ENCODE data around the gene VPS25. TPM values are rescaled to one million over a fixed set of nuclear protein-coding genes. Genes with fewer than 3 reads are reported as not detected.

VPS25 gene
- total RNA-seq, 1 donor from 2014 or later: 77.5 TPM

- Mint-ChIP-seq H3K27me3 (ENCODE audit: insufficient read depth, low read depth) (peaks cover 22% of the 10 kb centered on the region), H3K4me3 (no peak overlapping the region), H3K4me1 (peaks cover 12% of the 10 kb centered on the region), H3K36me3 (peaks cover 1% of the 10 kb centered on the region), H3K27ac (no peak overlapping the region), H3K9me3 (no peaks in the 10 kb centered on the region)
- Histone ChIP-seq H3K27me3 (peaks cover 46% of the 10 kb centered on the region), H3F3A (ENCODE audit: low read depth) (peaks cover 22% of the 10 kb centered on the region), H3K9me3 (ENCODE audit: low read depth) (no peaks in the 10 kb centered on the region), H2AFZ (replicated peaks) (no peak overlapping the region), H3K4me2 (no peak overlapping the region), H3K9ac (no peak overlapping the region), H3K36me3 (no peaks in the 10 kb centered on the region), H3K27ac (no peak overlapping the region), H3K4me1 (no peaks in the 10 kb centered on the region), H3K4me3 (no peak overlapping the region), H3K79me2 (ENCODE audit: low read depth) (no peaks in the 10 kb centered on the region), H4K20me1 (ENCODE audit: low read depth) (peaks cover 18% of the 10 kb centered on the region)
- no peak for DNase-seq (ENCODE audit: low spot score)
- TF ChIP-seq EZH2phosphoT487 (IDR thresholded peaks at IDR 0.05) (no peak), EZH2 (IDR thresholded peaks at IDR 0.05) (no peak), CTCF (IDR thresholded peaks at IDR 0.05) (no peak)
Measured at GRCh38 chr17:42783062-42783790, 10.0 kb downstream of the VPS25 start.

GRCh38 chr17:42783791-42784138, 10.5 kb downstream of the VPS25 start:
- Histone ChIP-seq H3F3A (ENCODE audit: low read depth) (peaks cover 19% of the 10 kb centered on the region), H3K9me3 (ENCODE audit: low read depth) (no peaks in the 10 kb centered on the region), H3K9ac (no peak overlapping the region), H3K27ac (no peak overlapping the region), H3K36me3 (no peaks in the 10 kb centered on the region), H3K27me3 (peaks cover 46% of the 10 kb centered on the region), H3K4me3 (no peak overlapping the region), H2AFZ (replicated peaks) (no peak overlapping the region), H3K4me1 (no peaks in the 10 kb centered on the region), H4K20me1 (ENCODE audit: low read depth) (peaks cover 13% of the 10 kb centered on the region), H3K79me2 (ENCODE audit: low read depth) (no peaks in the 10 kb centered on the region), H3K4me2 (no peak overlapping the region)
- TF ChIP-seq EZH2 (IDR thresholded peaks at IDR 0.05): no peak
- no peak for TF ChIP-seq CTCF (IDR thresholded peaks at IDR 0.05)
- no peak for TF ChIP-seq EZH2phosphoT487 (IDR thresholded peaks at IDR 0.05)
- Mint-ChIP-seq H3K27ac (no peak overlapping the region), H3K27me3 (ENCODE audit: insufficient read depth, low read depth) (peaks cover 21% of the 10 kb centered on the region), H3K36me3 (no peaks in the 10 kb centered on the region), H3K4me3 (no peak overlapping the region), H3K4me1 (peaks cover 12% of the 10 kb centered on the region), H3K9me3 (no peaks in the 10 kb centered on the region)
- DNase-seq (ENCODE audit: low spot score): no peak

- H3K4me1 ChIP-seq: no peaks in the 10 kb centered on the region
- no peaks in the 10 kb centered on the region for H3K9me3 ChIP-seq (ENCODE audit: low read depth)
- no peaks in the 10 kb centered on the region for H3K36me3 Mint-ChIP-seq
- H3K27ac ChIP-seq: no peak overlapping the region
- TF ChIP-seq EZH2 (IDR thresholded peaks at IDR 0.05) (no peak), EZH2phosphoT487 (IDR thresholded peaks at IDR 0.05) (no peak), CTCF (IDR thresholded peaks at IDR 0.05) (no peak)
- no peak overlapping the region for H3K4me3 ChIP-seq
- H3K9me3 Mint-ChIP-seq: no peaks in the 10 kb centered on the region
- H3F3A ChIP-seq (ENCODE audit: low read depth): peaks cover 13% of the 10 kb centered on the region
- H3K36me3 ChIP-seq: no peaks in the 10 kb centered on the region
- no peaks in the 10 kb centered on the region for H3K79me2 ChIP-seq (ENCODE audit: low read depth)
- H3K27me3 Mint-ChIP-seq (ENCODE audit: insufficient read depth, low read depth): peaks cover 20% of the 10 kb centered on the region
- peaks cover 8% of the 10 kb centered on the region for H4K20me1 ChIP-seq (ENCODE audit: low read depth)
- no peak for DNase-seq (ENCODE audit: low spot score)
- H3K27ac Mint-ChIP-seq: no peak overlapping the region
- H3K4me1 Mint-ChIP-seq: peaks cover 11% of the 10 kb centered on the region
- no peak overlapping the region for H3K4me3 Mint-ChIP-seq
- no peak overlapping the region for H3K4me2 ChIP-seq
- H3K9ac ChIP-seq: no peak overlapping the region
- H2AFZ ChIP-seq (replicated peaks): no peak overlapping the region
- peaks cover 46% of the 10 kb centered on the region for H3K27me3 ChIP-seq
Measured at GRCh38 chr17:42784409-42784808, 11.2 kb downstream of the VPS25 start.

Measured in neural progenitor cell (in vitro differentiated cells).